HG02884 (cell line): ENCODE data around the gene GCM1.
A peak's percentile ranks its signal among the peaks of the same experiment; 100 is the strongest.
"Not testable (repeated sequence)": the region's sequence is repeated elsewhere in the genome, so short reads cannot be mapped to it uniquely, and the experiment has no call there.

Source experiments
- ATAC-seq: cut with Tn5 transposase; IDR thresholded peaks from one replicate; pipeline ENCODE4 v1.9.1; 2021; ENCODE audit warnings: mild to moderate bottlenecking, moderate library complexity; ENCODE audit not compliant: unreplicated experiment

Gene GCM1

GRCh38 chr6:53148684-53149083 is at the start of gene GCM1:
Gene GCM1 (minus strand): TSS chr6:53148841. CDS start chr6:53145632, 3,209 bp downstream.
- ATAC-seq: no peak

- no peak for ATAC-seq
Measured at GRCh38 chr6:53197553-53197952, 48.9 kb upstream of the GCM1 start.

GRCh38 chr6:53195048-53195447 is 46.4 kb upstream of the GCM1 start:
- no peak for ATAC-seq

- no peak for ATAC-seq
Measured at GRCh38 chr6:53192682-53193188, 44.1 kb upstream of the GCM1 start.

GRCh38 chr6:53189554-53189953 is 40.9 kb upstream of the GCM1 start:
- no peak for ATAC-seq

GRCh38 chr6:53188833-53189232 is 40.2 kb upstream of the GCM1 start:
- no peak for ATAC-seq

GRCh38 chr6:53180678-53181077 is 32.0 kb upstream of the GCM1 start:
- ATAC-seq: no peak

GRCh38 chr6:53179961-53180651 is 31.5 kb upstream of the GCM1 start:
- no peak for ATAC-seq

- ATAC-seq: no peak
Measured at GRCh38 chr6:53178837-53179432, 30.3 kb upstream of the GCM1 start.

- ATAC-seq: no peak
Measured at GRCh38 chr6:53175027-53175426, 26.4 kb upstream of the GCM1 start.

GRCh38 chr6:53172468-53172803 is 23.8 kb upstream of the GCM1 start:
- ATAC-seq: peak; percentile 7

- peak; percentile 79 for ATAC-seq
Measured at GRCh38 chr6:53171605-53172467, 23.2 kb upstream of the GCM1 start.

GRCh38 chr6:53168516-53169267 is 20.1 kb upstream of the GCM1 start:
- no peak for ATAC-seq

- ATAC-seq: no peak
Measured at GRCh38 chr6:53165293-53165692, 16.7 kb upstream of the GCM1 start.

- ATAC-seq: no peak
Measured at GRCh38 chr6:53162606-53163005, 14.0 kb upstream of the GCM1 start.

- ATAC-seq: no peak
Measured at GRCh38 chr6:53161481-53162009, 12.9 kb upstream of the GCM1 start.

- ATAC-seq: no peak
Measured at GRCh38 chr6:53159558-53159957, 10.9 kb upstream of the GCM1 start.

- not testable (repeated sequence) for ATAC-seq
Measured at GRCh38 chr6:53158076-53158475, 9.4 kb upstream of the GCM1 start.

- ATAC-seq: not testable (repeated sequence)
Measured at GRCh38 chr6:53155279-53155678, 6.6 kb upstream of the GCM1 start.

- ATAC-seq: no peak
Measured at GRCh38 chr6:53154794-53155193, 6.2 kb upstream of the GCM1 start.

GRCh38 chr6:53154071-53154470 is 5.4 kb upstream of the GCM1 start:
- no peak for ATAC-seq
